SU-DHL-6 (cell line): ENCODE data around the gene FGFR2.

Experiments used
- H2AFZ ChIP-seq: fragments of 200-600 bp; sonication (generic); 2 replicates; pipeline ENCODE4 v1.6.1; 2014; ENCODE audit warnings: low read depth, mild to moderate bottlenecking, moderate library complexity, mixed read lengths, antibody characterized with exemption, low read length; ENCODE audit not compliant: severe bottlenecking
- H3F3A ChIP-seq: fragments of 200-600 bp; shearing (Covaris generic); 2 replicates; pipeline ENCODE4 v1.6.0; 2016; ENCODE audit warnings: antibody characterized with exemption, mild to moderate bottlenecking; ENCODE audit not compliant: insufficient read depth
- H3K27ac ChIP-seq: fragments of 200-600 bp; sonication (generic); 2 replicates; pipeline ENCODE4 v1.5.1; 2016; ENCODE audit warnings: low read depth, mild to moderate bottlenecking, low read length, moderate library complexity, mixed read lengths
- H3K27me3 ChIP-seq: fragments of 200-600 bp; sonication (generic), shearing (Covaris generic); 2 replicates; pipeline ENCODE4 v1.6.0; 2014; ENCODE audit warnings: mild to moderate bottlenecking, low read length
- H3K36me3 ChIP-seq: fragments of 200-600 bp; sonication (generic); 2 replicates; pipeline ENCODE4 v1.6.1; 2014; ENCODE audit warnings: mild to moderate bottlenecking, low read length, mixed read lengths
- H3K4me2 ChIP-seq: fragments of 300-600, 200-600 bp; shearing (Covaris generic), sonication (generic); 2 replicates; pipeline ENCODE4 v1.6.0; 2014; ENCODE audit warnings: low read length, low read depth, mild to moderate bottlenecking; ENCODE audit not compliant: poor library complexity, severe bottlenecking
- H3K4me3 ChIP-seq: fragments of 200-600 bp; sonication (generic); 2 replicates; pipeline ENCODE4 v1.5.1; 2014; ENCODE audit warnings: antibody characterized with exemption, low read length, mild to moderate bottlenecking, mixed read lengths; ENCODE audit not compliant: insufficient read depth, poor library complexity, severe bottlenecking
- H3K79me2 ChIP-seq: fragments of 200-600 bp; sonication (generic); 2 replicates; pipeline ENCODE4 v1.6.1; 2014; ENCODE audit warnings: mild to moderate bottlenecking, low read length, moderate library complexity; ENCODE audit not compliant: insufficient read depth
- H3K9ac ChIP-seq: fragments of 200-600 bp; sonication (generic); 2 replicates; pipeline ENCODE4 v1.7.0; 2014; ENCODE audit warnings: mild to moderate bottlenecking, low read length
- H3K9me2 ChIP-seq: fragments of 200-600 bp; sonication (generic); replicated peaks from 2 replicates; pipeline ENCODE4 v1.6.1; 2014; ENCODE audit warnings: low read length; ENCODE audit not compliant: insufficient read depth
- H3K9me3 ChIP-seq: fragments of 200-600 bp; sonication (generic); 2 replicates; pipeline ENCODE4 v1.6.1; 2014; ENCODE audit warnings: low read length, mixed read lengths; ENCODE audit not compliant: insufficient read depth
- H4K20me1 ChIP-seq: fragments of 200-600 bp; sonication (generic); 2 replicates; pipeline ENCODE4 v1.6.1; 2014; ENCODE audit warnings: low read depth, mild to moderate bottlenecking, antibody characterized with exemption, low read length, moderate library complexity, mixed read lengths
- CTCF ChIP-seq: fragments of 200-600 bp; sonication (generic); IDR thresholded peaks from one replicate; pipeline ENCODE4 v1.5.1; 2017; ENCODE audit warnings: antibody characterized with exemption, mild to moderate bottlenecking, low read length, moderate library complexity; ENCODE audit not compliant: insufficient read depth, poor library complexity, severe bottlenecking
- EZH2phosphoT487 ChIP-seq: fragments of 200-600 bp; sonication (generic), shearing (Covaris generic); conservative IDR thresholded peaks from 2 replicates; pipeline ENCODE4 v1.6.1; 2018; ENCODE audit warnings: mild to moderate bottlenecking, antibody characterized with exemption, low read length, moderate library complexity, mixed read lengths

Gene FGFR2

GRCh38 chr10:121536310-121536913 is 61.8 kb downstream of the FGFR2 start:
- H3K79me2 ChIP-seq = no peaks in the 10 kb centered on the region
- no peak overlapping the region for H3K4me3 ChIP-seq
- H3K36me3 ChIP-seq = no peaks in the 10 kb centered on the region
- no peaks in the 10 kb centered on the region for H4K20me1 ChIP-seq
- H3K27ac ChIP-seq = no peak overlapping the region
- H3K4me2 ChIP-seq = no peak overlapping the region
- TF ChIP-seq EZH2phosphoT487 (no peak), CTCF (no peak)
- H3K9ac ChIP-seq = no peak overlapping the region
- H3K9me2 ChIP-seq = no peaks in the 10 kb centered on the region
- no peaks in the 10 kb centered on the region for H3K27me3 ChIP-seq
- H3F3A ChIP-seq = no peaks in the 10 kb centered on the region
- H3K9me3 ChIP-seq = no peaks in the 10 kb centered on the region
- H2AFZ ChIP-seq = no peak overlapping the region

- H3K27me3 ChIP-seq = no peaks in the 10 kb centered on the region
Measured at GRCh38 chr10:121535381-121535780, 62.9 kb downstream of the FGFR2 start.

GRCh38 chr10:121532292-121532864 is 65.9 kb downstream of the FGFR2 start:
- H3K27me3 ChIP-seq = no peaks in the 10 kb centered on the region
- no peaks in the 10 kb centered on the region for H3F3A ChIP-seq
- H3K4me3 ChIP-seq = no peak overlapping the region
- H2AFZ ChIP-seq = no peak overlapping the region
- H3K79me2 ChIP-seq = no peaks in the 10 kb centered on the region
- no peak overlapping the region for H3K9ac ChIP-seq
- no peaks in the 10 kb centered on the region for H3K36me3 ChIP-seq
- H4K20me1 ChIP-seq = no peaks in the 10 kb centered on the region
- TF ChIP-seq CTCF = no peak
- H3K27ac ChIP-seq = no peak overlapping the region
- no peak overlapping the region for H3K4me2 ChIP-seq
- H3K9me2 ChIP-seq = no peaks in the 10 kb centered on the region
- no peaks in the 10 kb centered on the region for H3K9me3 ChIP-seq

More at GRCh38 chr10:121535381-121535780, 62.9 kb downstream of the FGFR2 start:
- no peak overlapping the region for H2AFZ ChIP-seq
- H3K36me3 ChIP-seq = no peaks in the 10 kb centered on the region
- H3K9me3 ChIP-seq = no peaks in the 10 kb centered on the region
- H3K79me2 ChIP-seq = no peaks in the 10 kb centered on the region
- no peak overlapping the region for H3K4me2 ChIP-seq
- no peaks in the 10 kb centered on the region for H3K9me2 ChIP-seq
- no peak overlapping the region for H3K9ac ChIP-seq
- H3K27ac ChIP-seq = no peak overlapping the region
- TF ChIP-seq EZH2phosphoT487 (no peak), CTCF (no peak)
- H4K20me1 ChIP-seq = no peaks in the 10 kb centered on the region
- no peak overlapping the region for H3K4me3 ChIP-seq
- H3F3A ChIP-seq = no peaks in the 10 kb centered on the region
